OCI-LY1 (cell line): ENCODE results near the gene PTPRD.
"Not testable (repeated sequence)": the region's sequence is repeated elsewhere in the genome, so short reads cannot be mapped to it uniquely, and the experiment has no call there.

Experiments
- H2AFZ ChIP-seq: fragments of 200-600 bp; sonication (generic), shearing (Covaris generic); 2 replicates; pipeline ENCODE4 v1.6.0; 2014; ENCODE audit warnings: antibody characterized with exemption, mild to moderate bottlenecking, low read length
- H3F3A ChIP-seq: fragments of 200-600 bp; sonication (generic), shearing (Covaris generic); 2 replicates; pipeline ENCODE4 v1.6.0; 2014; ENCODE audit warnings: mild to moderate bottlenecking, antibody characterized with exemption, low read length, moderate library complexity; ENCODE audit not compliant: insufficient read depth
- H3K27ac ChIP-seq: fragments of 200-600 bp; sonication (generic); 2 replicates; pipeline ENCODE4 v1.5.1; 2014; ENCODE audit warnings: low read length, mixed run types, mild to moderate bottlenecking, low read depth; ENCODE audit not compliant: poor library complexity, severe bottlenecking
- H3K27me3 ChIP-seq: fragments of 200-600 bp; sonication (generic); 2 replicates; pipeline ENCODE4 v1.6.0; 2014; ENCODE audit warnings: antibody characterized with exemption, mild to moderate bottlenecking, low read length, moderate library complexity; ENCODE audit not compliant: insufficient read depth
- H3K36me3 ChIP-seq: fragments of 200-600 bp; sonication (generic); 2 replicates; pipeline ENCODE4 v1.6.1; 2014; ENCODE audit warnings: mild to moderate bottlenecking, antibody characterized with exemption, low read length, moderate library complexity, mixed read lengths; ENCODE audit not compliant: insufficient read depth
- H3K4me1 ChIP-seq: fragments of 200-600 bp; sonication (generic); 2 replicates; pipeline ENCODE4 v1.5.1; 2014; ENCODE audit warnings: mild to moderate bottlenecking, low read length, moderate library complexity; ENCODE audit not compliant: insufficient read depth, severe bottlenecking
- H3K4me2 ChIP-seq: fragments of 200-600 bp; sonication (generic), shearing (Covaris generic); 2 replicates; pipeline ENCODE4 v1.6.1; 2014; ENCODE audit warnings: low read length
- H3K4me3 ChIP-seq: fragments of 200-600 bp; sonication (generic); 2 replicates; pipeline ENCODE4 v1.5.1; 2014; ENCODE audit warnings: low read length, low read depth, mild to moderate bottlenecking, mixed read lengths; ENCODE audit not compliant: poor library complexity, severe bottlenecking
- H3K79me2 ChIP-seq: fragments of 200-600 bp; shearing (Covaris generic); 2 replicates; pipeline ENCODE4 v1.6.1; 2016; ENCODE audit warnings: mixed run types, low read length, mixed read lengths; ENCODE audit not compliant: insufficient read depth
- H3K9ac ChIP-seq: fragments of 200-600 bp; sonication (generic), shearing (Covaris generic); 2 replicates; pipeline ENCODE4 v1.6.1; 2014; ENCODE audit warnings: mild to moderate bottlenecking, low read length, mixed read lengths
- H3K9me2 ChIP-seq: fragments of 200-600 bp; sonication (generic), shearing (Covaris generic); 2 replicates; pipeline ENCODE4 v1.6.1; 2014; ENCODE audit warnings: low read depth, mild to moderate bottlenecking, low read length, mixed read lengths
- H3K9me3 ChIP-seq: fragments of 200-600 bp; shearing (Covaris generic); 2 replicates; pipeline ENCODE4 v1.6.1; 2014; ENCODE audit warnings: low read length, mixed read lengths
- H4K20me1 ChIP-seq: fragments of 200-600 bp; sonication (generic), shearing (Covaris generic); 2 replicates; pipeline ENCODE4 v1.6.0; 2016; ENCODE audit warnings: mild to moderate bottlenecking, low read length; ENCODE audit not compliant: insufficient read depth
- EZH2 ChIP-seq: fragments of 200-600 bp; sonication (generic), shearing (Covaris generic); IDR thresholded peaks from 2 replicates; pipeline ENCODE4 v1.8.0; 2017; ENCODE audit warnings: borderline replicate concordance, mixed run types, mild to moderate bottlenecking, antibody characterized with exemption, low read length, moderate library complexity, mixed read lengths
- TF ChIP-seq, protein P1 (sequence below): fragments of 200-600 bp; sonication (generic), shearing (Covaris generic); IDR thresholded peaks from 2 replicates; pipeline ENCODE4 v1.5.1; 2017; ENCODE audit warnings: mild to moderate bottlenecking, antibody characterized with exemption, low read length, moderate library complexity, mixed read lengths

PTPRD gene

DNA sequence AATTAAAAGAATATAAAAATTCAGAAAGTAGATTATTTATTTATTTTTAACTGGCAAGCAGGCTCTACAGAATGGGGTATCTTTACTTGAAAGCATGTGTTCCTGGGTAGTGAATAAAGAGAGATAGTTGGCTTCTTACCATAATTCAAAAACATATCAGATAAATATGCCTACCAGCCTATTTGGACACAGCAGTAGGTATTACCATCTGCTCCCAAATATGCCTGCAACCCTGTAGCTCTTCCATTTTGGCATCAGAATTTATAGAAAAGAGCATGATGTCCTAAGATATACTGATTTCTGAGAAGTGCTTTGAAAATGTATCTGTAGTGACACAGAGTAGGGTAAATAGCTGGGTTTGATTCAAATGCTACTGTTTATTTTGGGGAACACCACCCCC lies 1512.7 kb downstream of the PTPRD start:
- Histone ChIP-seq H3K4me1 (no peaks in the 10 kb centered on the region), H3K36me3 (no peaks in the 10 kb centered on the region), H3K4me3 (no peak overlapping the region), H3K27ac (no peak overlapping the region), H3K79me2 (no peaks in the 10 kb centered on the region), H3K4me2 (no peak overlapping the region), H3K27me3 (no peaks in the 10 kb centered on the region), H3K9me3 (no peaks in the 10 kb centered on the region), H2AFZ (no peak overlapping the region), H4K20me1 (no peaks in the 10 kb centered on the region), H3K9me2 (no peaks in the 10 kb centered on the region), H3F3A (no peaks in the 10 kb centered on the region), H3K9ac (no peak overlapping the region)
- TF ChIP-seq, protein P1, sequence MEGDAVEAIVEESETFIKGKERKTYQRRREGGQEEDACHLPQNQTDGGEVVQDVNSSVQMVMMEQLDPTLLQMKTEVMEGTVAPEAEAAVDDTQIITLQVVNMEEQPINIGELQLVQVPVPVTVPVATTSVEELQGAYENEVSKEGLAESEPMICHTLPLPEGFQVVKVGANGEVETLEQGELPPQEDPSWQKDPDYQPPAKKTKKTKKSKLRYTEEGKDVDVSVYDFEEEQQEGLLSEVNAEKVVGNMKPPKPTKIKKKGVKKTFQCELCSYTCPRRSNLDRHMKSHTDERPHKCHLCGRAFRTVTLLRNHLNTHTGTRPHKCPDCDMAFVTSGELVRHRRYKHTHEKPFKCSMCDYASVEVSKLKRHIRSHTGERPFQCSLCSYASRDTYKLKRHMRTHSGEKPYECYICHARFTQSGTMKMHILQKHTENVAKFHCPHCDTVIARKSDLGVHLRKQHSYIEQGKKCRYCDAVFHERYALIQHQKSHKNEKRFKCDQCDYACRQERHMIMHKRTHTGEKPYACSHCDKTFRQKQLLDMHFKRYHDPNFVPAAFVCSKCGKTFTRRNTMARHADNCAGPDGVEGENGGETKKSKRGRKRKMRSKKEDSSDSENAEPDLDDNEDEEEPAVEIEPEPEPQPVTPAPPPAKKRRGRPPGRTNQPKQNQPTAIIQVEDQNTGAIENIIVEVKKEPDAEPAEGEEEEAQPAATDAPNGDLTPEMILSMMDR = no peak
- TF ChIP-seq EZH2 = no peak

DNA sequence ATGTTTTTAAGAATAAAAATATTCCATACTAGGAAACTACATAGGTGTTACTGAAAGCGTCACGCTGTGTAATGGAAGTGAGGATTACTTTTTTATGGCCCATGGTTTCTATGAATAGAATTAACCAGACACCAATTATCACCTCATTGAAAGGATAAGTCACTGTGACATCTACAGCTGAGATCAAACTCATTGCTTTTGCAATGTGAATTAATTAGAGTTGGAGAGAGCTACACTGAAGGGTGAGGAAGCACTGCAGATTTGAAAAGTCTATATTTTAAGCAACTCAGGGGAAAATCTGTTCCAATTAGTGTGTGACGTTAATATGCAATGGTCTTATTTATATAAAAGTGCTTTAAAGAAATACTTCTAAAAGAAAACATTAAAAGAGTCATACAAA lies 1513.2 kb downstream of the PTPRD start:
- Histone ChIP-seq H3K9me2 (no peaks in the 10 kb centered on the region), H3K4me3 (no peak overlapping the region), H3K4me2 (no peak overlapping the region), H4K20me1 (no peaks in the 10 kb centered on the region), H3K36me3 (no peaks in the 10 kb centered on the region), H3K27ac (no peak overlapping the region), H3K9me3 (no peaks in the 10 kb centered on the region), H2AFZ (no peak overlapping the region), H3K79me2 (no peaks in the 10 kb centered on the region), H3K9ac (no peak overlapping the region), H3K4me1 (no peaks in the 10 kb centered on the region), H3K27me3 (no peaks in the 10 kb centered on the region), H3F3A (no peaks in the 10 kb centered on the region)
- TF ChIP-seq EZH2 = no peak
- TF ChIP-seq, protein P1 = no peak

DNA sequence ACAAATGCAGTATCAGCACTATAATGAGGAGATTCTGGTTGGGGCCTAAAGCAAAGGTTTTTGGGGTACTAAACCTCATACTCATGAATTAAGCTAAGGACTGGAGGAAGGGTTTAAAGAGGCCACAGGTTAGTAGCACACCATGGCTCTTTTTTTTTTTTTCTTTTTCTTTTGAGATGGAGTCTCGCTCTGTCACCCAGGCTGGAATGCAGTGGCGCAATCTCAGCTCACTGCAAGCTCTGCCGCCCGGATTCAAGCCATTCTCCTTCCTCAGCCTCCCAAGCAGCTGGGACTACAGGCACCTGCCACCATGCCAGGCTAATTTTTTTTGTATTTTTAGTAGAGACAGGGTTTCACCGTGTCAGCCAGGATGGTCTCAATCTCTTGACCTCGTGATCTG lies 1515.5 kb downstream of the PTPRD start:
- not testable (repeated sequence) for H2AFZ ChIP-seq, H3K27ac ChIP-seq

DNA sequence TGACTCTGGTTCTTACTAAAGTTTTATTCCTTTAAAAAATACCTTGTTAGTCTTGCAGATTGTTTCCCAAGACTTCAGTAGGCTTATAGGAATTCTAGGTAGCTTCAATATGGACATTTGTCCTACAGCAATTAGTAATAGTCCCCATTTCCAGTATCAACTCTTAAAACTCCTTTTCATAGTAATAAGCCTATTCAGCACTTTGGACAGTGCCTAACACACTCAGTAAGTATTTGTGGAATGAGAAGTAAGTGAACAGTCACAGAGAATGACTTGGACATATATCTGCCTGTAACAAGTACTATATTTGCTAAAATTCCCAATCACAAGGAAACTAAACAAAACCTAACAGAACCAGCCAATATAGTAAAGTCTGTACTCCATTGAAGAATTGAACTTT lies 1521.4 kb downstream of the PTPRD start:
- H3K9ac ChIP-seq = no peak overlapping the region
- H3K36me3 ChIP-seq = no peaks in the 10 kb centered on the region
- H4K20me1 ChIP-seq = no peaks in the 10 kb centered on the region
- no peak for TF ChIP-seq EZH2
- TF ChIP-seq, protein P1 = no peak
- no peak overlapping the region for H3K27ac ChIP-seq
- H2AFZ ChIP-seq = no peak overlapping the region
- H3K9me2 ChIP-seq = no peaks in the 10 kb centered on the region
- no peaks in the 10 kb centered on the region for H3K9me3 ChIP-seq
- no peak overlapping the region for H3K4me3 ChIP-seq
- H3K27me3 ChIP-seq = no peaks in the 10 kb centered on the region
- no peaks in the 10 kb centered on the region for H3K79me2 ChIP-seq
- no peak overlapping the region for H3K4me2 ChIP-seq
- no peaks in the 10 kb centered on the region for H3F3A ChIP-seq
- no peaks in the 10 kb centered on the region for H3K4me1 ChIP-seq

More for the DNA sequence above, 1515.5 kb downstream of the PTPRD start:
- not testable (repeated sequence) for H3K4me1 ChIP-seq, H3K27me3 ChIP-seq, H3K9me2 ChIP-seq, H3K9ac ChIP-seq, H3K9me3 ChIP-seq, H3F3A ChIP-seq, H3K79me2 ChIP-seq, H3K4me2 ChIP-seq, H3K36me3 ChIP-seq, H4K20me1 ChIP-seq, H3K4me3 ChIP-seq
